Ishikawa (cell line): ENCODE data around the gene SYT6.

Source experiments
- CEBPB ChIP-seq: IDR thresholded peaks from 2 replicates; pipeline ENCODE4 v1.6.1; 2012
- CREB1 ChIP-seq: IDR thresholded peaks from 2 replicates; pipeline ENCODE4 v1.6.1; 2012; ENCODE audit warnings: low read depth
- EGR1 ChIP-seq: IDR thresholded peaks from 2 replicates; pipeline ENCODE4 v1.6.1; 2012
- EP300 ChIP-seq: IDR thresholded peaks from 2 replicates; pipeline ENCODE4 v1.6.1; 2012; ENCODE audit warnings: borderline replicate concordance
- FOXM1 ChIP-seq: IDR thresholded peaks from 2 replicates; pipeline ENCODE4 v1.6.1; 2012; ENCODE audit warnings: low read depth, borderline replicate concordance
- NFIC ChIP-seq: IDR thresholded peaks from 2 replicates; pipeline ENCODE4 v1.6.1; 2012
- RAD21 ChIP-seq: IDR thresholded peaks from 2 replicates; pipeline ENCODE4 v1.6.1; 2012; ENCODE audit warnings: low read depth
- TAF1 ChIP-seq: IDR thresholded peaks from 2 replicates; pipeline ENCODE4 v1.6.1; 2012; ENCODE audit warnings: low read depth, mild to moderate bottlenecking
- TCF12 ChIP-seq: IDR thresholded peaks from 2 replicates; pipeline ENCODE4 v1.6.1; 2012; ENCODE audit warnings: low read depth
- TEAD4 ChIP-seq: IDR thresholded peaks from 2 replicates; pipeline ENCODE4 v1.6.1; 2012
- YY1 ChIP-seq: IDR thresholded peaks from 2 replicates; pipeline ENCODE4 v1.6.1; 2012; ENCODE audit warnings: low read depth
- ZBTB7A ChIP-seq: IDR thresholded peaks from 2 replicates; pipeline ENCODE4 v1.6.1; 2012; ENCODE audit warnings: low read depth
- TF ChIP-seq, protein P1 (sequence below): IDR thresholded peaks from 2 replicates; pipeline ENCODE4 v1.6.1; 2012
- TF ChIP-seq, protein P2 (sequence below): IDR thresholded peaks from 2 replicates; pipeline ENCODE4 v1.6.1; 2012
- TF ChIP-seq, protein P3 (sequence below): IDR thresholded peaks from 2 replicates; pipeline ENCODE4 v1.6.1; 2012; ENCODE audit warnings: low read depth, mild to moderate bottlenecking

The SYT6 gene

DNA sequence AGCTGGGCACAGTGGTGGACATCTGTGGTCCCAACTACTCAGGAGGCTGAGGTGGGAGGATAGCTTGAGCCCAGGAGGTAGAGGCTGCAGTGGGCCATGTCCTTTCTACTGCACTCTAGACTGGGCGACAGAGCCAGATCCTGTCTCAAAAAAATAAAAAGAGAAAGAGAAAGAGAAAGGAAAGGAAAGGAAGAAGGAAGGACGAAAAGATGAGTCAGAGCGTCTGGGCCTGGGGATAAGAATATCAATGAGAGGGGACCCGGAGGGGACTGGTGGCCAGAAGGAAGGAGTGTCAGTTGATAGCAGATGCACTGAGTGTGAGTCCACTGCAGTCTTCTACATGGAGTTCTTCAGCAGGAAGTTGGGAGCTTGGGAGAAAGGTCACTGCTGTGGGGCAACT lies 75.6 kb downstream of the SYT6 start:
- no peak for TF ChIP-seq TCF12
- TF ChIP-seq CEBPB: no peak
- TF ChIP-seq YY1: no peak
- TF ChIP-seq RAD21: no peak
- TF ChIP-seq TEAD4: no peak
- TF ChIP-seq, protein P1, sequence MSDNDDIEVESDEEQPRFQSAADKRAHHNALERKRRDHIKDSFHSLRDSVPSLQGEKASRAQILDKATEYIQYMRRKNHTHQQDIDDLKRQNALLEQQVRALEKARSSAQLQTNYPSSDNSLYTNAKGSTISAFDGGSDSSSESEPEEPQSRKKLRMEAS: no peak
- TF ChIP-seq CREB1: no peak
- TF ChIP-seq NFIC: no peak
- no peak for TF ChIP-seq FOXM1
- no peak for TF ChIP-seq TAF1
- no peak for TF ChIP-seq EGR1
- TF ChIP-seq, protein P2, sequence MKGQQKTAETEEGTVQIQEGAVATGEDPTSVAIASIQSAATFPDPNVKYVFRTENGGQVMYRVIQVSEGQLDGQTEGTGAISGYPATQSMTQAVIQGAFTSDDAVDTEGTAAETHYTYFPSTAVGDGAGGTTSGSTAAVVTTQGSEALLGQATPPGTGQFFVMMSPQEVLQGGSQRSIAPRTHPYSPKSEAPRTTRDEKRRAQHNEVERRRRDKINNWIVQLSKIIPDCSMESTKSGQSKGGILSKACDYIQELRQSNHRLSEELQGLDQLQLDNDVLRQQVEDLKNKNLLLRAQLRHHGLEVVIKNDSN: no peak
- TF ChIP-seq ZBTB7A: no peak

DNA sequence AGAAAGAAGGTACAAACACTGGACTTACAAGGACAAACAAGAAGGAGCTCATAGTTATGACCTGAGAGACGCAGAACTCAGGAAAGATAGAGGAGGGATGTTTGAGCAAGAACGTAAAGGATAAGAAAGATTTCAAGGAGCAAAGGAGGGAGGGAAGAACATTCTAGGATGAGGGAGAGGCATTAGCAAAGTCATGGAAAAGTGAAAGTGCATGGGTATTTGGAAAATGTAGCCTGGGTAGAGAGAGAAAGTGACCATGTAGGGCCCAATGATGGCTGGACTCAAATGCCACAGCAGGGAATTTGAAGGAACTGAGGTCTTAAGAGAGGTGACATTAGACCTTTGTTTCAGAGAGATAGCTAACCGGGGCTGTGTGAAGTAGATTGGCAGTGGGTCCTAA lies 76.5 kb downstream of the SYT6 start:
- TF ChIP-seq TEAD4 (no peak), EGR1 (no peak), NFIC (no peak), CEBPB (no peak), TCF12 (no peak), EP300 (no peak), YY1 (no peak), RAD21 (no peak), ZBTB7A (no peak), TAF1 (no peak), CREB1 (no peak), FOXM1 (no peak)
- TF ChIP-seq, protein P2: no peak
- TF ChIP-seq, protein P3, sequence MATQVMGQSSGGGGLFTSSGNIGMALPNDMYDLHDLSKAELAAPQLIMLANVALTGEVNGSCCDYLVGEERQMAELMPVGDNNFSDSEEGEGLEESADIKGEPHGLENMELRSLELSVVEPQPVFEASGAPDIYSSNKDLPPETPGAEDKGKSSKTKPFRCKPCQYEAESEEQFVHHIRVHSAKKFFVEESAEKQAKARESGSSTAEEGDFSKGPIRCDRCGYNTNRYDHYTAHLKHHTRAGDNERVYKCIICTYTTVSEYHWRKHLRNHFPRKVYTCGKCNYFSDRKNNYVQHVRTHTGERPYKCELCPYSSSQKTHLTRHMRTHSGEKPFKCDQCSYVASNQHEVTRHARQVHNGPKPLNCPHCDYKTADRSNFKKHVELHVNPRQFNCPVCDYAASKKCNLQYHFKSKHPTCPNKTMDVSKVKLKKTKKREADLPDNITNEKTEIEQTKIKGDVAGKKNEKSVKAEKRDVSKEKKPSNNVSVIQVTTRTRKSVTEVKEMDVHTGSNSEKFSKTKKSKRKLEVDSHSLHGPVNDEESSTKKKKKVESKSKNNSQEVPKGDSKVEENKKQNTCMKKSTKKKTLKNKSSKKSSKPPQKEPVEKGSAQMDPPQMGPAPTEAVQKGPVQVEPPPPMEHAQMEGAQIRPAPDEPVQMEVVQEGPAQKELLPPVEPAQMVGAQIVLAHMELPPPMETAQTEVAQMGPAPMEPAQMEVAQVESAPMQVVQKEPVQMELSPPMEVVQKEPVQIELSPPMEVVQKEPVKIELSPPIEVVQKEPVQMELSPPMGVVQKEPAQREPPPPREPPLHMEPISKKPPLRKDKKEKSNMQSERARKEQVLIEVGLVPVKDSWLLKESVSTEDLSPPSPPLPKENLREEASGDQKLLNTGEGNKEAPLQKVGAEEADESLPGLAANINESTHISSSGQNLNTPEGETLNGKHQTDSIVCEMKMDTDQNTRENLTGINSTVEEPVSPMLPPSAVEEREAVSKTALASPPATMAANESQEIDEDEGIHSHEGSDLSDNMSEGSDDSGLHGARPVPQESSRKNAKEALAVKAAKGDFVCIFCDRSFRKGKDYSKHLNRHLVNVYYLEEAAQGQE: no peak
- TF ChIP-seq, protein P1: no peak

DNA sequence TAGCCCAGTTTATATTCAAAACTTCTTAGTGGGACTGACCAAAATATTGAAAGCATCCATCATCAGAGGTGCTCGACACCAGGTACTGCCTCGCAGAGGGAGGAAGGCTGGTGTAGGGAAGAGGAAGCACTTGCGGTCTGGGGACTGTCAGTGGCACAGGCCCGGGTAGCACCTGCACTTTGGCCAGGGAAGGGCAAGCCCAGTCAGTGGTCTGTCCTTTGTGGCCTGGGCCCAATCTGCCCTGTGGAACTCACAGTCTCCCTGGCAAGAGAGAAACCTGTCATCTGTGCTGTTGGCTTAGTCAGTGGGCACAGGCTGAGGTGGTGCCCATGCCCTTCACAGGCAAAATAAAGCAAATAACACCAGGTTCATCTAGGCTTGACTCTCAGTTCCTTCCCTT lies 77.4 kb downstream of the SYT6 start:
- TF ChIP-seq CEBPB: no peak
- TF ChIP-seq YY1: no peak
- TF ChIP-seq RAD21: no peak
- TF ChIP-seq, protein P3: no peak
- no peak for TF ChIP-seq FOXM1
- TF ChIP-seq EGR1: no peak

DNA sequence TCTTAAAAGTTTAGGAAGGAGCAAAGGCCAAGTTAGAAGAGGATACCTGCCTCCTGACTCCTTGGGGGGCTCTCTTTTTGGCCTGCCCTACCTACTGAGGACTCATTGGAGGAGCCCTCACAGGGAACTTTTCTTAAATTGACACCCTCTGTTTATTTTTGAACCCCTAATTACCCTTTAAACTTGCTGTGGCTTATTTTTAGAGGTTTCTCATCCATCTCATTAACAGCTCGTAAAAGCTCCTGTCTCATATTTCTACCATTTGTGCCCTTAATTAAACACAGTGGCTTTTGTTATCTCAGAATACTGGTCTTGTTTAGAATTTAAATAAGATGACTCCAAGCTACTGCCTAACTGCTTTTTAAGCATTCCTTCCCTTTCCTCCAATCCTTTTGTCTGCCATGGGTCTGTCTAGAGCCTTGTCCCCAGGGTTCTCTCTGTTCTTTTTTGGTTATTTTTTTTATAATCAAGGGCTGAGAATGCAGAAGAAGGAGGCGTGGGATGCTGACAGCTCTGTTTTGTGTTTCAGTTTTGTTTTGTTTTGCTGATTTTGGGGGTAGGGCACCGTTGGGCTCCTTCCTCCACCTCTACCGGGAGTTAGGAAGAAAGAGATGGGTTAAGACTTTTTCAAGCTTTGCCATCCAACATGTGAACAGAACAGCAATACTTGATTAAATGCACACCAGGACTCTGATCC lies 78.0 kb downstream of the SYT6 start:
- no peak for TF ChIP-seq TAF1
- TF ChIP-seq TEAD4: no peak
- no peak for TF ChIP-seq YY1
- no peak for TF ChIP-seq CEBPB
- TF ChIP-seq CREB1: no peak
- TF ChIP-seq ZBTB7A: no peak
- TF ChIP-seq RAD21: no peak
- TF ChIP-seq, protein P2: no peak
- no peak for TF ChIP-seq TCF12
- no peak for TF ChIP-seq NFIC
- TF ChIP-seq EGR1: no peak
- TF ChIP-seq, protein P3: no peak
- TF ChIP-seq, protein P1: no peak
- TF ChIP-seq EP300: no peak
- TF ChIP-seq FOXM1: no peak
